Measurements from ENCODE around the gene QPRT. TPM values are rescaled to one million over a fixed set of nuclear protein-coding genes. Genes with fewer than 3 reads are reported as not detected.

The QPRT gene
- total and polyA plus RNA-seq, 2 experiments from 2014 or later = 65.4 to 128 TPM

GRCh38 chr16:29676989-29677785 is 1.8 kb upstream of the QPRT start:
- TF ChIP-seq POLR2AphosphoS5 (IDR thresholded peaks at IDR 0.05; ENCODE audit: low read depth) (no peak), JUNB (IDR thresholded peaks at IDR 0.05; ENCODE audit: unreplicated experiment) (no peak), CTCF (conservative IDR thresholded peaks at IDR 0.05; ENCODE audit: low read depth in 2 of 2) (no peak), ZNF114 (CRISPR knock-in tag; IDR thresholded peaks at IDR 0.05) (no peak), NANOG (IDR thresholded peaks at IDR 0.05; ENCODE audit: borderline replicate concordance) (no peak)
- H3K4me1 ChIP-seq (ENCODE audit: insufficient read depth) = peaks cover 23% of the 10 kb centered on the region
- ATAC-seq (no peak), DNase-seq (ENCODE audit: low spot score) (no peak)
- H3K79me2 ChIP-seq (replicated peaks; ENCODE audit: insufficient read depth) = peaks cover 22% of the 10 kb centered on the region
- H3K27me3 Mint-ChIP-seq (ENCODE audit: insufficient read depth, low read depth, poor library complexity) = peaks cover 15% of the 10 kb centered on the region
- peaks cover 20% of the 10 kb centered on the region; the same call in 2 of the 3 replicates for H3K36me3 Mint-ChIP-seq (ENCODE audit: low read depth)
- peak overlapping the region; percentile 78 for H3K27ac Mint-ChIP-seq
- H3K36me3 ChIP-seq (ENCODE audit: insufficient read depth) = no peaks in the 10 kb centered on the region; the same call in 1 of the 2 replicates
- H3K4me3 ChIP-seq = no peak overlapping the region
- H4K20me1 ChIP-seq (replicated peaks; ENCODE audit: insufficient read depth) = no peaks in the 10 kb centered on the region
- no peak overlapping the region for H3K4me3 Mint-ChIP-seq
- H2AFZ ChIP-seq = no peak overlapping the region
- H3K27ac ChIP-seq (ENCODE audit: low read depth) = no peak overlapping the region
- no peaks in the 10 kb centered on the region for H3K27me3 ChIP-seq (ENCODE audit: insufficient read depth)
- peaks cover 19% of the 10 kb centered on the region for H3K4me1 Mint-ChIP-seq
- no peaks in the 10 kb centered on the region for H3K9me2 ChIP-seq (ENCODE audit: insufficient read depth)
- H3K4me2 ChIP-seq = no peak overlapping the region
- H3K9me3 Mint-ChIP-seq = peaks cover 4% of the 10 kb centered on the region; the same call in 1 of the 3 replicates
- H3F3A ChIP-seq (replicated peaks; ENCODE audit: low read depth) = peaks cover 18% of the 10 kb centered on the region

GRCh38 chr16:29680180-29680598 is 1.2 kb downstream of the QPRT start:
- H3K4me2 ChIP-seq = peak overlapping the region; percentile 81
- H3K4me3 ChIP-seq = peak overlapping the region; percentile 62
- H3K9me2 ChIP-seq (ENCODE audit: insufficient read depth) = no peaks in the 10 kb centered on the region
- Mint-ChIP-seq H3K27me3 (ENCODE audit: insufficient read depth, low read depth, poor library complexity) (peaks cover 20% of the 10 kb centered on the region), H3K9me3 (peaks cover 4% of the 10 kb centered on the region; the same call in 1 of the 3 replicates), H3K4me1 (peaks cover 18% of the 10 kb centered on the region), H3K4me3 (peak overlapping the region; percentile 86), H3K36me3 (ENCODE audit: low read depth) (peaks cover 49% of the 10 kb centered on the region), H3K27ac (peak overlapping the region; percentile 99)
- DNase-seq (ENCODE audit: low spot score) (peak; percentile 57), ATAC-seq (no peak)
- peaks cover 23% of the 10 kb centered on the region for H3K4me1 ChIP-seq (ENCODE audit: insufficient read depth)
- H3K27ac ChIP-seq (ENCODE audit: low read depth) = peak overlapping the region; percentile 100
- peaks cover 15% of the 10 kb centered on the region for H3F3A ChIP-seq (replicated peaks; ENCODE audit: low read depth)
- H3K36me3 ChIP-seq (ENCODE audit: insufficient read depth) = no peaks in the 10 kb centered on the region; the same call in 1 of the 2 replicates
- H2AFZ ChIP-seq = no peak overlapping the region
- H3K79me2 ChIP-seq (replicated peaks; ENCODE audit: insufficient read depth) = peaks cover 49% of the 10 kb centered on the region
- no peaks in the 10 kb centered on the region for H3K27me3 ChIP-seq (ENCODE audit: insufficient read depth)
- H4K20me1 ChIP-seq (replicated peaks; ENCODE audit: insufficient read depth) = no peaks in the 10 kb centered on the region; the same call in 1 of the 2 replicates
- TF ChIP-seq REST (IDR thresholded peaks at IDR 0.05; ENCODE audit: unreplicated experiment) = no peak
- no peak for TF ChIP-seq CREB1 (CRISPR knock-in tag; IDR thresholded peaks at IDR 0.05; ENCODE audit: low read depth)
- TF ChIP-seq STAT1 (IDR thresholded peaks at IDR 0.05; ENCODE audit: unreplicated experiment) = no peak
- TF ChIP-seq ETS1 (IDR thresholded peaks at IDR 0.05) = no peak
- TF ChIP-seq EZH2 (IDR thresholded peaks at IDR 0.05; ENCODE audit: low read depth, unreplicated experiment) = no peak
- no peak for TF ChIP-seq ZNF331 (CRISPR knock-in tag; IDR thresholded peaks at IDR 0.05; ENCODE audit: low read depth)
- no peak for TF ChIP-seq POLR2AphosphoS5 (IDR thresholded peaks at IDR 0.05; ENCODE audit: low read depth)
- no peak for TF ChIP-seq JUNB (IDR thresholded peaks at IDR 0.05; ENCODE audit: unreplicated experiment)
- TF ChIP-seq EZH2phosphoT487 (IDR thresholded peaks at IDR 0.05; ENCODE audit: unreplicated experiment) = no peak
- TF ChIP-seq NANOG (IDR thresholded peaks at IDR 0.05; ENCODE audit: borderline replicate concordance) = no peak

Data from GM23338 (cell line).